ENCODE results near the gene HSDL2. TPM values are rescaled to one million over a fixed set of nuclear protein-coding genes. Genes with fewer than 3 reads are reported as not detected.

The HSDL2 gene
- total RNA-seq, 4 donors from 2014 or later, result 43.0 to 66.5 (median 60.9) TPM

DNA sequence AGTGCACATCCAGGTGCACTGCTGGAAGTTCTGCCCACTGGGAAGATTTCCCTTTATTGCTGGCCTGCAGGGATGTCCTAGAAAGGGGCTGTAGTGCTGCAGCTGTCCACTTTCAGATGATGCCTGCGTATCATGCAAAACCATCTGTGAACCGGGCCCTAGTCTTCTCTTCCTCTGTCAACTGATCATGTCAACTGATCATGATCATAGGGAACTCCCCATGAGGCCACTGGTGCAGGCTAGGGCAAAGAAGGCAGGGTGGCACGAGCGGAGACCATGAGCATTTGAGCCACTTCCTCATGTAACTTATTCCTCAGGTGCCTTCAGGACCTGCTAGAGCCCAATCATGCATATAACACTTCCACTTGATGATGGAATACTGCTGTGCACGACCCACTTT is 4.5 kb upstream of the HSDL2 start:
- Histone ChIP-seq H3K36me3 (no peaks in the 10 kb centered on the region), H3K9me3 (no peaks in the 10 kb centered on the region), H3K27me3 (no peaks in the 10 kb centered on the region), H3K27ac (no peak overlapping the region), H3K4me1 (peaks cover 0 to 21% (median 3%) of the 10 kb centered on the region in 3 donors), H3K4me3 (no peak overlapping the region)
- no peak for ATAC-seq
- WGBS, 2 donors (ENCODE audit: low coverage in 1 of 2), result 80 to 95% methylated on average over 1 to 3 of the region's 5 CpGs
- TF ChIP-seq POLR2A (IDR thresholded peaks at IDR 0.05) (no peak), POLR2AphosphoS5 (IDR thresholded peaks at IDR 0.05) (no peak), EP300 (IDR thresholded peaks at IDR 0.05) (no peak)
- TF ChIP-seq, protein P1, sequence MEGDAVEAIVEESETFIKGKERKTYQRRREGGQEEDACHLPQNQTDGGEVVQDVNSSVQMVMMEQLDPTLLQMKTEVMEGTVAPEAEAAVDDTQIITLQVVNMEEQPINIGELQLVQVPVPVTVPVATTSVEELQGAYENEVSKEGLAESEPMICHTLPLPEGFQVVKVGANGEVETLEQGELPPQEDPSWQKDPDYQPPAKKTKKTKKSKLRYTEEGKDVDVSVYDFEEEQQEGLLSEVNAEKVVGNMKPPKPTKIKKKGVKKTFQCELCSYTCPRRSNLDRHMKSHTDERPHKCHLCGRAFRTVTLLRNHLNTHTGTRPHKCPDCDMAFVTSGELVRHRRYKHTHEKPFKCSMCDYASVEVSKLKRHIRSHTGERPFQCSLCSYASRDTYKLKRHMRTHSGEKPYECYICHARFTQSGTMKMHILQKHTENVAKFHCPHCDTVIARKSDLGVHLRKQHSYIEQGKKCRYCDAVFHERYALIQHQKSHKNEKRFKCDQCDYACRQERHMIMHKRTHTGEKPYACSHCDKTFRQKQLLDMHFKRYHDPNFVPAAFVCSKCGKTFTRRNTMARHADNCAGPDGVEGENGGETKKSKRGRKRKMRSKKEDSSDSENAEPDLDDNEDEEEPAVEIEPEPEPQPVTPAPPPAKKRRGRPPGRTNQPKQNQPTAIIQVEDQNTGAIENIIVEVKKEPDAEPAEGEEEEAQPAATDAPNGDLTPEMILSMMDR (IDR thresholded peaks at IDR 0.05), result no peak

- TF ChIP-seq POLR2AphosphoS5 (IDR thresholded peaks at IDR 0.05) (no peak), POLR2A (IDR thresholded peaks at IDR 0.05) (no peak), EP300 (IDR thresholded peaks at IDR 0.05) (no peak)
- TF ChIP-seq, protein P1 (IDR thresholded peaks at IDR 0.05), result no peak
- Histone ChIP-seq H3K27me3 (no peaks in the 10 kb centered on the region), H3K36me3 (no peaks in the 10 kb centered on the region), H3K4me3 (no peak overlapping the region), H3K9me3 (no peaks in the 10 kb centered on the region), H3K4me1 (peaks cover 3 to 32% (median 4%) of the 10 kb centered on the region in 3 donors), H3K27ac (no peak overlapping the region)
- 70% methylated on average over 2 of the region's 2 CpGs; no CpG with 5 or more reads in 1 of the 2 donors for WGBS, 2 donors (ENCODE audit: low coverage in 1 of 2)
- ATAC-seq, result no peak
These were observed 2.8 kb upstream of the HSDL2 start for GRCh38 chr9:112377087-112377486.

- Histone ChIP-seq H3K4me3 (peak overlapping the region in 1 of 2 donors; percentile 91), H3K9me3 (no peaks in the 10 kb centered on the region), H3K27ac (peak overlapping the region in 3 of 4 donors; percentile 91 to 99 (median 98)), H3K36me3 (no peaks in the 10 kb centered on the region), H3K27me3 (no peaks in the 10 kb centered on the region), H3K4me1 (peaks cover 3 to 39% (median 4%) of the 10 kb centered on the region in 3 donors)
- 27 to 64% methylated on average over 1 of the region's 1 CpG for WGBS, 2 donors (ENCODE audit: low coverage in 1 of 2)
- ATAC-seq, result no peak
- TF ChIP-seq POLR2A (IDR thresholded peaks at IDR 0.05) (no peak), EP300 (IDR thresholded peaks at IDR 0.05) (no peak)
- TF ChIP-seq, protein P1 (IDR thresholded peaks at IDR 0.05), result no peak
These were observed 2.1 kb upstream of the HSDL2 start for GRCh38 chr9:112377684-112378327.

DNA sequence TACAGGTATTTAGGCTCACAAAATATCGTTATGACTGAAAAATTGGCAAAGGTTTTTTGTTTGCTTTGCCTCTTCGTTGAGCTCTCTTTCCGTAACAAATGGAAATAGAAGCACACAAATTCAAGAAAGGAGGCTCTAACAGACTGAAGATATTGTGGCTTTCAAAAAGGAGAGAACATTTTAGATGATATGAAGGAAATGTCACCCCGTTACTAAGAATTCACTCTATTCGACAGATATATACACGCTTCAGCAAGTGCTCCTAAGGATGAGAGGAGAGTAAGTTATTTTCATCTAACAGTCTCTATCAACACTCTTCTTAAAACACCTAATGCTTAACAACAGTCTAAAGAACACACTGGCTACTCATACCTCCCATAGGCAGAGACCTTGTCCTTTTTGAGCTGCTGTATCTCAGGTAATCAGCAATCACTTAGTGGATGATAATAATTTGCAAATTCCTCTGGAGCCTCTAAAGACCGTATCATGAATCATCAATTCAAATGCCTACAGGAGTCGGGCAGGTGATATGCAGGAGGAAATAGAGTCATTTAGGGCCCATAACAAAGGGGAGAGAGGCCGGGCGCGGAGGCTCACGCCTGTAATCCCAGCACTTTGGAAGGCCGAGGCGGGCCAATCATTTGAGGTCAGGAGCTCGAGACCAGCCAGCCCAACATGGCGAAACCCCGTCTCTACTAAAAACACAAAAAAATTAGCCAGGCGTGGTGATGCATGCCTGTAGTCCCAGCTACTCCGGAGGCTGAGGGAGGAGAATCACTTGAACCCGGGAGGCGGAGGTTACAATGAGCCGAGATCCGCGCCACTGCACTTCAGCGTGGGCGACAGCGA is 1.4 kb upstream of the HSDL2 start:
- Histone ChIP-seq H3K9me3 (no peaks in the 10 kb centered on the region), H3K4me3 (peak overlapping the region; percentile 91 to 97), H3K4me1 (peaks cover 3 to 47% (median 4%) of the 10 kb centered on the region in 3 donors), H3K27ac (peak overlapping the region; percentile 91 to 99 (median 98)), H3K36me3 (no peaks in the 10 kb centered on the region), H3K27me3 (no peaks in the 10 kb centered on the region)
- ATAC-seq, result no peak
- 17 to 36% methylated on average over 13 to 16 of the region's 27 CpGs for WGBS, 2 donors (ENCODE audit: low coverage in 1 of 2)
- TF ChIP-seq, protein P1 (IDR thresholded peaks at IDR 0.05), result no peak
- TF ChIP-seq POLR2AphosphoS5 (IDR thresholded peaks at IDR 0.05) (no peak), POLR2A (IDR thresholded peaks at IDR 0.05) (no peak), EP300 (IDR thresholded peaks at IDR 0.05) (no peak)

Data from gastroesophageal sphincter (tissue), 4 donors.